Muscle layer of duodenum (tissue), 2 donors: Measurements from ENCODE around the gene CPNE8.

Source experiments
- H3K27ac ChIP-seq: one replicate; pipeline ENCODE4 v1.7.0; 2013; ENCODE audit warnings: mild to moderate bottlenecking, low read length
- H3K27me3 ChIP-seq: one replicate; pipeline ENCODE4 v1.7.0; 2013; ENCODE audit warnings: low read depth, mild to moderate bottlenecking, control low read depth, low read length
- H3K36me3 ChIP-seq, 2 donors: one replicate each; pipeline ENCODE4 v1.7.0; 2013; ENCODE audit warnings: low read length in 2 of 2, control low read depth in 1 of 2, mild to moderate bottlenecking in 1 of 2; ENCODE audit not compliant: insufficient read depth in 2 of 2, control insufficient read depth in 1 of 2
- H3K4me1 ChIP-seq, 2 donors: one replicate each; pipeline ENCODE4 v1.7.0; 2013; ENCODE audit warnings: low read length in 2 of 2, mild to moderate bottlenecking in 2 of 2, control low read depth in 1 of 2, moderate library complexity in 1 of 2; ENCODE audit not compliant: insufficient read depth in 2 of 2, control insufficient read depth in 1 of 2
- H3K4me3 ChIP-seq, 2 donors: one replicate each; pipeline ENCODE4 v1.7.0; 2013; ENCODE audit warnings: low read length in 2 of 2, low read depth in 1 of 2, mild to moderate bottlenecking in 1 of 2
- H3K9me3 ChIP-seq, 2 donors: one replicate each; pipeline ENCODE4 v1.7.0; 2013; ENCODE audit warnings: low read length in 2 of 2, control low read depth in 1 of 2, mild to moderate bottlenecking in 1 of 2; ENCODE audit not compliant: control insufficient read depth in 1 of 2
- donor health status: healthy.

The CPNE8 gene

GRCh38 chr12:38628288-38628687, 277.1 kb downstream of the CPNE8 start:
- Histone ChIP-seq H3K9me3 (no peaks in the 10 kb centered on the region), H3K4me3 (no peak overlapping the region), H3K4me1 (no peaks in the 10 kb centered on the region), H3K36me3 (no peaks in the 10 kb centered on the region), H3K27ac (no peak overlapping the region), H3K27me3 (no peaks in the 10 kb centered on the region)

- no peak overlapping the region for H3K27ac ChIP-seq
- no peaks in the 10 kb centered on the region for H3K27me3 ChIP-seq
- no peaks in the 10 kb centered on the region for H3K9me3 ChIP-seq
- H3K36me3 ChIP-seq, result no peaks in the 10 kb centered on the region
- no peaks in the 10 kb centered on the region for H3K4me1 ChIP-seq
- no peak overlapping the region for H3K4me3 ChIP-seq
Measured at GRCh38 chr12:38625306-38625705, 280.1 kb downstream of the CPNE8 start.

- Histone ChIP-seq H3K27me3 (no peaks in the 10 kb centered on the region), H3K36me3 (no peaks in the 10 kb centered on the region), H3K9me3 (peaks cover 0 to 5% of the 10 kb centered on the region in 2 donors), H3K4me3 (no peak overlapping the region), H3K4me1 (no peaks in the 10 kb centered on the region), H3K27ac (no peak overlapping the region)
Measured at GRCh38 chr12:38614171-38614570, 291.2 kb downstream of the CPNE8 start.

GRCh38 chr12:38610808-38611350, 294.5 kb downstream of the CPNE8 start:
- Histone ChIP-seq H3K27me3 (no peaks in the 10 kb centered on the region), H3K27ac (no peak overlapping the region), H3K4me1 (no peaks in the 10 kb centered on the region), H3K36me3 (no peaks in the 10 kb centered on the region), H3K4me3 (no peak overlapping the region), H3K9me3 (peaks cover 0 to 2% of the 10 kb centered on the region in 2 donors)

- Histone ChIP-seq H3K27me3 (no peaks in the 10 kb centered on the region), H3K4me3 (no peak overlapping the region)
Measured at GRCh38 chr12:38607295-38607694, 298.1 kb downstream of the CPNE8 start.

More at GRCh38 chr12:38607295-38607694, 298.1 kb downstream of the CPNE8 start:
- Histone ChIP-seq H3K9me3 (peaks cover 0 to 2% of the 10 kb centered on the region in 2 donors), H3K27ac (no peak overlapping the region), H3K4me1 (no peaks in the 10 kb centered on the region), H3K36me3 (no peaks in the 10 kb centered on the region)
